Measurements from ENCODE around the gene UBE2V1.
A peak's percentile ranks its signal among the peaks of the same experiment; 100 is the strongest.

Gene UBE2V1

GRCh38 chr20:50054626-50055511 lies 58.1 kb downstream of the UBE2V1 start:
- no peak for DNase-seq
- Histone ChIP-seq H3K36me3 (ENCODE audit: control insufficient read depth in 4 of 4, insufficient read depth in 4 of 4, low read length in 3 of 4) (no peaks in the 10 kb centered on the region), H3K9me3 (ENCODE audit: control extremely low read depth in 1 of 5, control insufficient read depth in 4 of 5, insufficient read depth in 2 of 5, low read depth in 1 of 5, low read length in 4 of 5) (no peaks in the 10 kb centered on the region), H3K4me3 (ENCODE audit: control insufficient read depth in 1 of 7, extremely low read depth in 1 of 7, insufficient read depth in 4 of 7, low read depth in 2 of 7, low read length in 6 of 7) (no peak overlapping the region), H3K27me3 (replicated peaks in 2 of 5; ENCODE audit: control insufficient read depth in 4 of 5, insufficient read depth in 5 of 5, low read length in 4 of 5) (no peaks in the 10 kb centered on the region), H3K27ac (ENCODE audit: insufficient read depth in 1 of 2, low read depth in 1 of 2, low read length in 2 of 2, poor library complexity in 1 of 2, severe bottlenecking in 2 of 2) (no peak overlapping the region), H3K4me1 (ENCODE audit: control extremely low read depth in 1 of 4, control insufficient read depth in 4 of 4, insufficient read depth in 4 of 4, low read length in 3 of 4) (peaks cover 0 to 23% (median 10%) of the 10 kb centered on the region in 4 experiments)
- POLR2A ChIA-PET = no interaction called here
- WGBS (ENCODE audit: insufficient coverage) = 88% methylated on average over 30 of the region's 34 CpGs
- CTCF ChIA-PET = interaction anchor here (1.3 kb wide), 1 partner anchor 16 kb away, joined by 4 read pairs; no protein-coding TSS in a partner anchor

GRCh38 chr20:50054231-50054547 lies 58.8 kb downstream of the UBE2V1 start:
- WGBS (ENCODE audit: insufficient coverage) = 70% methylated on average over 3 of the region's 5 CpGs
- no peaks in the 10 kb centered on the region for H3K27me3 ChIP-seq (replicated peaks in 2 of 5; ENCODE audit: control insufficient read depth in 4 of 5, insufficient read depth in 5 of 5, low read length in 4 of 5)
- no peak for DNase-seq
- H3K4me1 ChIP-seq (ENCODE audit: control extremely low read depth in 1 of 4, control insufficient read depth in 4 of 4, insufficient read depth in 4 of 4, low read length in 3 of 4) = peaks cover 0 to 26% (median 10%) of the 10 kb centered on the region in 4 experiments
- ChIA-PET POLR2A (no interaction called here), CTCF (interaction anchor here (1.3 kb wide), 1 partner anchor 16 kb away, joined by 4 read pairs; no protein-coding TSS in a partner anchor)
- H3K27ac ChIP-seq (ENCODE audit: insufficient read depth in 1 of 2, low read depth in 1 of 2, low read length in 2 of 2, poor library complexity in 1 of 2, severe bottlenecking in 2 of 2) = no peak overlapping the region
- no peak overlapping the region for H3K4me3 ChIP-seq (ENCODE audit: control insufficient read depth in 1 of 7, extremely low read depth in 1 of 7, insufficient read depth in 4 of 7, low read depth in 2 of 7, low read length in 6 of 7)
- H3K9me3 ChIP-seq (ENCODE audit: control extremely low read depth in 1 of 5, control insufficient read depth in 4 of 5, insufficient read depth in 2 of 5, low read depth in 1 of 5, low read length in 4 of 5) = no peaks in the 10 kb centered on the region
- no peaks in the 10 kb centered on the region for H3K36me3 ChIP-seq (ENCODE audit: control insufficient read depth in 4 of 4, insufficient read depth in 4 of 4, low read length in 3 of 4)

GRCh38 chr20:50053362-50054230 lies 59.4 kb downstream of the UBE2V1 start:
- Histone ChIP-seq H3K9me3 (ENCODE audit: control extremely low read depth in 1 of 5, control insufficient read depth in 4 of 5, insufficient read depth in 2 of 5, low read depth in 1 of 5, low read length in 4 of 5) (no peaks in the 10 kb centered on the region), H3K36me3 (ENCODE audit: control insufficient read depth in 4 of 4, insufficient read depth in 4 of 4, low read length in 3 of 4) (no peaks in the 10 kb centered on the region), H3K27me3 (replicated peaks in 2 of 5; ENCODE audit: control insufficient read depth in 4 of 5, insufficient read depth in 5 of 5, low read length in 4 of 5) (no peaks in the 10 kb centered on the region), H3K27ac (ENCODE audit: insufficient read depth in 1 of 2, low read depth in 1 of 2, low read length in 2 of 2, poor library complexity in 1 of 2, severe bottlenecking in 2 of 2) (no peak overlapping the region), H3K4me1 (ENCODE audit: control extremely low read depth in 1 of 4, control insufficient read depth in 4 of 4, insufficient read depth in 4 of 4, low read length in 3 of 4) (peaks cover 0 to 27% (median 10%) of the 10 kb centered on the region in 4 experiments), H3K4me3 (ENCODE audit: control insufficient read depth in 1 of 7, extremely low read depth in 1 of 7, insufficient read depth in 4 of 7, low read depth in 2 of 7, low read length in 6 of 7) (no peak overlapping the region)
- CTCF ChIA-PET = interaction anchor here (1.3 kb wide), 1 partner anchor 17 kb away, joined by 4 read pairs; no protein-coding TSS in a partner anchor
- POLR2A ChIA-PET = no interaction called here
- DNase-seq = no peak
- WGBS (ENCODE audit: insufficient coverage) = 94% methylated on average over 18 of the region's 19 CpGs

GRCh38 chr20:50052550-50053361 lies 60.2 kb downstream of the UBE2V1 start:
- Histone ChIP-seq H3K9me3 (ENCODE audit: control extremely low read depth in 1 of 5, control insufficient read depth in 4 of 5, insufficient read depth in 2 of 5, low read depth in 1 of 5, low read length in 4 of 5) (no peaks in the 10 kb centered on the region), H3K4me1 (ENCODE audit: control extremely low read depth in 1 of 4, control insufficient read depth in 4 of 4, insufficient read depth in 4 of 4, low read length in 3 of 4) (peaks cover 5 to 32% (median 16%) of the 10 kb centered on the region in 4 experiments), H3K27me3 (replicated peaks in 2 of 5; ENCODE audit: control insufficient read depth in 4 of 5, insufficient read depth in 5 of 5, low read length in 4 of 5) (no peaks in the 10 kb centered on the region), H3K36me3 (ENCODE audit: control insufficient read depth in 4 of 4, insufficient read depth in 4 of 4, low read length in 3 of 4) (no peaks in the 10 kb centered on the region), H3K27ac (ENCODE audit: insufficient read depth in 1 of 2, low read depth in 1 of 2, low read length in 2 of 2, poor library complexity in 1 of 2, severe bottlenecking in 2 of 2) (no peak overlapping the region), H3K4me3 (ENCODE audit: control insufficient read depth in 1 of 7, extremely low read depth in 1 of 7, insufficient read depth in 4 of 7, low read depth in 2 of 7, low read length in 6 of 7) (no peak overlapping the region)
- 36% methylated on average over 10 of the region's 20 CpGs for WGBS (ENCODE audit: insufficient coverage)
- ChIA-PET POLR2A (no interaction called here), CTCF (interaction anchor here (1.0 kb wide), 2 partner anchors 8 to 66 kb away, joined by 3 to 4 read pairs; no protein-coding TSS in a partner anchor)
- peak in 2 of 3 donors; percentile 58 to 60 for DNase-seq

GRCh38 chr20:50050660-50051308 lies 62.2 kb downstream of the UBE2V1 start:
- H3K27ac ChIP-seq (ENCODE audit: insufficient read depth in 1 of 2, low read depth in 1 of 2, low read length in 2 of 2, poor library complexity in 1 of 2, severe bottlenecking in 2 of 2) = no peak overlapping the region
- H3K27me3 ChIP-seq (replicated peaks in 2 of 5; ENCODE audit: control insufficient read depth in 4 of 5, insufficient read depth in 5 of 5, low read length in 4 of 5) = no peaks in the 10 kb centered on the region
- no peaks in the 10 kb centered on the region for H3K9me3 ChIP-seq (ENCODE audit: control extremely low read depth in 1 of 5, control insufficient read depth in 4 of 5, insufficient read depth in 2 of 5, low read depth in 1 of 5, low read length in 4 of 5)
- no peak overlapping the region for H3K4me3 ChIP-seq (ENCODE audit: control insufficient read depth in 1 of 7, extremely low read depth in 1 of 7, insufficient read depth in 4 of 7, low read depth in 2 of 7, low read length in 6 of 7)
- ChIA-PET POLR2A (no interaction called here), CTCF (no interaction called here)
- WGBS (ENCODE audit: insufficient coverage) = 97% methylated on average over 8 of the region's 11 CpGs
- H3K4me1 ChIP-seq (ENCODE audit: control extremely low read depth in 1 of 4, control insufficient read depth in 4 of 4, insufficient read depth in 4 of 4, low read length in 3 of 4) = peaks cover 5 to 41% (median 27%) of the 10 kb centered on the region in 4 experiments
- H3K36me3 ChIP-seq (ENCODE audit: control insufficient read depth in 4 of 4, insufficient read depth in 4 of 4, low read length in 3 of 4) = no peaks in the 10 kb centered on the region
- DNase-seq = no peak

GRCh38 chr20:50050214-50050613 lies 62.7 kb downstream of the UBE2V1 start:
- H3K4me3 ChIP-seq (ENCODE audit: control insufficient read depth in 1 of 7, extremely low read depth in 1 of 7, insufficient read depth in 4 of 7, low read depth in 2 of 7, low read length in 6 of 7) = no peak overlapping the region
- CTCF ChIA-PET = interaction anchor here (1.2 kb wide), 1 partner anchor 71 kb away, joined by 5 read pairs; no protein-coding TSS in a partner anchor
- peaks cover 5 to 36% (median 27%) of the 10 kb centered on the region in 4 experiments for H3K4me1 ChIP-seq (ENCODE audit: control extremely low read depth in 1 of 4, control insufficient read depth in 4 of 4, insufficient read depth in 4 of 4, low read length in 3 of 4)
- no peak overlapping the region for H3K27ac ChIP-seq (ENCODE audit: insufficient read depth in 1 of 2, low read depth in 1 of 2, low read length in 2 of 2, poor library complexity in 1 of 2, severe bottlenecking in 2 of 2)
- H3K27me3 ChIP-seq (replicated peaks in 2 of 5; ENCODE audit: control insufficient read depth in 4 of 5, insufficient read depth in 5 of 5, low read length in 4 of 5) = no peaks in the 10 kb centered on the region
- POLR2A ChIA-PET = interaction anchor here (0.6 kb wide), 1 partner anchor 27 kb away, joined by 3 read pairs; no protein-coding TSS in a partner anchor
- DNase-seq = no peak
- no peaks in the 10 kb centered on the region for H3K36me3 ChIP-seq (ENCODE audit: control insufficient read depth in 4 of 4, insufficient read depth in 4 of 4, low read length in 3 of 4)
- WGBS (ENCODE audit: insufficient coverage) = 100% methylated on average over 5 of the region's 5 CpGs
- no peaks in the 10 kb centered on the region for H3K9me3 ChIP-seq (ENCODE audit: control extremely low read depth in 1 of 5, control insufficient read depth in 4 of 5, insufficient read depth in 2 of 5, low read depth in 1 of 5, low read length in 4 of 5)

Data from common myeloid progenitor, CD34-positive (primary cell).